Measurements from ENCODE around the gene SLC7A1. TPM values are rescaled to one million over a fixed set of nuclear protein-coding genes. Genes with fewer than 3 reads are reported as not detected.

SLC7A1 gene
- total RNA-seq, 1 experiment from 2014 or later = 27.3 TPM

GRCh38 chr13:29596064-29596418 lies 553 bp upstream of the SLC7A1 start:
- no peaks in the 10 kb centered on the region for H3K27me3 ChIP-seq (replicated peaks)
- no peaks in the 10 kb centered on the region; the same call in 1 of the 2 replicates for H3K9me3 ChIP-seq (replicated peaks)
- DNase-seq (ENCODE audit: low read depth in 1 of 2, low spot score in 2 of 2) = no peak
- H3K27ac ChIP-seq = peak overlapping the region; percentile 54
- peaks cover 46% of the 10 kb centered on the region for H3K4me1 ChIP-seq (replicated peaks)
- peaks cover 40% of the 10 kb centered on the region for H3K36me3 ChIP-seq
- H3K4me3 ChIP-seq = peak overlapping the region; percentile 98

GRCh38 chr13:29594710-29595379 lies 643 bp downstream of the SLC7A1 start:
- H3K27ac ChIP-seq = peak overlapping the region; percentile 99
- H3K4me1 ChIP-seq (replicated peaks) = peaks cover 57% of the 10 kb centered on the region
- peak; percentile 80 to 82 for DNase-seq (ENCODE audit: low read depth in 1 of 2, low spot score in 2 of 2)
- peaks cover 52% of the 10 kb centered on the region for H3K36me3 ChIP-seq
- H3K27me3 ChIP-seq (replicated peaks) = no peaks in the 10 kb centered on the region
- H3K9me3 ChIP-seq (replicated peaks) = no peaks in the 10 kb centered on the region; the same call in 1 of the 2 replicates
- H3K4me3 ChIP-seq = peak overlapping the region; percentile 98

GRCh38 chr13:29594303-29594709 lies 1.2 kb downstream of the SLC7A1 start:
- H3K4me3 ChIP-seq = peak overlapping the region; percentile 98
- H3K9me3 ChIP-seq (replicated peaks) = no peaks in the 10 kb centered on the region; the same call in 1 of the 2 replicates
- peak; percentile 79 for DNase-seq (ENCODE audit: low read depth in 1 of 2, low spot score in 2 of 2)

GRCh38 chr13:29593605-29594297 lies 1.7 kb downstream of the SLC7A1 start:
- H3K9me3 ChIP-seq (replicated peaks) = no peaks in the 10 kb centered on the region; the same call in 1 of the 2 replicates
- peaks cover 63% of the 10 kb centered on the region for H3K36me3 ChIP-seq
- no peak for DNase-seq (ENCODE audit: low read depth in 1 of 2, low spot score in 2 of 2)
- peak overlapping the region; percentile 98 for H3K4me3 ChIP-seq
- peak overlapping the region; percentile 99 for H3K27ac ChIP-seq
- H3K4me1 ChIP-seq (replicated peaks) = peaks cover 68% of the 10 kb centered on the region
- no peaks in the 10 kb centered on the region for H3K27me3 ChIP-seq (replicated peaks)

More at GRCh38 chr13:29594303-29594709, 1.2 kb downstream of the SLC7A1 start:
- Histone ChIP-seq H3K27ac (peak overlapping the region; percentile 99), H3K27me3 (replicated peaks) (no peaks in the 10 kb centered on the region), H3K36me3 (peaks cover 57% of the 10 kb centered on the region), H3K4me1 (replicated peaks) (peaks cover 63% of the 10 kb centered on the region)

GRCh38 chr13:29591310-29591709 lies 4.2 kb downstream of the SLC7A1 start:
- no peak for DNase-seq (ENCODE audit: low read depth in 1 of 2, low spot score in 2 of 2)
- Histone ChIP-seq H3K4me3 (no peak overlapping the region), H3K27ac (no peak overlapping the region), H3K27me3 (replicated peaks) (no peaks in the 10 kb centered on the region), H3K4me1 (replicated peaks) (peaks cover 76% of the 10 kb centered on the region), H3K9me3 (replicated peaks) (no peaks in the 10 kb centered on the region; the same call in 1 of the 2 replicates), H3K36me3 (peaks cover 83% of the 10 kb centered on the region)

GRCh38 chr13:29589967-29590366 lies 5.5 kb downstream of the SLC7A1 start:
- H3K4me1 ChIP-seq (replicated peaks) = peaks cover 78% of the 10 kb centered on the region

GRCh38 chr13:29589234-29589633 lies 6.3 kb downstream of the SLC7A1 start:
- H3K27ac ChIP-seq = peak overlapping the region; percentile 15; the same call in 1 of the 2 replicates
- no peak for DNase-seq (ENCODE audit: low read depth in 1 of 2, low spot score in 2 of 2)
- peaks cover 85% of the 10 kb centered on the region for H3K36me3 ChIP-seq
- H3K4me3 ChIP-seq = no peak overlapping the region
- H3K4me1 ChIP-seq (replicated peaks) = peaks cover 81% of the 10 kb centered on the region
- H3K27me3 ChIP-seq (replicated peaks) = no peaks in the 10 kb centered on the region
- no peaks in the 10 kb centered on the region for H3K9me3 ChIP-seq (replicated peaks)

More at GRCh38 chr13:29589967-29590366, 5.5 kb downstream of the SLC7A1 start:
- peaks cover 90% of the 10 kb centered on the region for H3K36me3 ChIP-seq
- DNase-seq (ENCODE audit: low read depth in 1 of 2, low spot score in 2 of 2) = no peak
- no peaks in the 10 kb centered on the region; the same call in 1 of the 2 replicates for H3K9me3 ChIP-seq (replicated peaks)
- H3K4me3 ChIP-seq = no peak overlapping the region
- no peak overlapping the region for H3K27ac ChIP-seq
- no peaks in the 10 kb centered on the region for H3K27me3 ChIP-seq (replicated peaks)

GRCh38 chr13:29587645-29588044 lies 7.8 kb downstream of the SLC7A1 start:
- Histone ChIP-seq H3K9me3 (replicated peaks) (no peaks in the 10 kb centered on the region), H3K27ac (no peak overlapping the region), H3K4me1 (replicated peaks) (peaks cover 81% of the 10 kb centered on the region), H3K27me3 (replicated peaks) (no peaks in the 10 kb centered on the region), H3K36me3 (peaks cover 69% of the 10 kb centered on the region), H3K4me3 (no peak overlapping the region)
- DNase-seq (ENCODE audit: low read depth in 1 of 2, low spot score in 2 of 2) = no peak

GRCh38 chr13:29583073-29583785 lies 12.3 kb downstream of the SLC7A1 start:
- H3K9me3 ChIP-seq (replicated peaks) = no peaks in the 10 kb centered on the region
- H3K27ac ChIP-seq = peak overlapping the region; percentile 33; the same call in 1 of the 2 replicates
- no peak overlapping the region for H3K4me3 ChIP-seq
- peaks cover 42% of the 10 kb centered on the region for H3K36me3 ChIP-seq
- H3K27me3 ChIP-seq (replicated peaks) = no peaks in the 10 kb centered on the region
- H3K4me1 ChIP-seq (replicated peaks) = peaks cover 64% of the 10 kb centered on the region
- DNase-seq (ENCODE audit: low read depth in 1 of 2, low spot score in 2 of 2) = peak; percentile 63 to 76

- Histone ChIP-seq H3K4me3 (no peak overlapping the region), H3K27me3 (replicated peaks) (no peaks in the 10 kb centered on the region), H3K36me3 (peaks cover 35% of the 10 kb centered on the region), H3K9me3 (replicated peaks) (no peaks in the 10 kb centered on the region), H3K27ac (peak overlapping the region; percentile 20; the same call in 1 of the 2 replicates), H3K4me1 (replicated peaks) (peaks cover 58% of the 10 kb centered on the region)
- DNase-seq (ENCODE audit: low read depth in 1 of 2, low spot score in 2 of 2) = peak in 1 of 2 experiments; percentile 39
Measured at GRCh38 chr13:29582171-29582570, 13.3 kb downstream of the SLC7A1 start.

GRCh38 chr13:29581666-29582065 lies 13.8 kb downstream of the SLC7A1 start:
- Histone ChIP-seq H3K9me3 (replicated peaks) (no peaks in the 10 kb centered on the region), H3K4me3 (no peak overlapping the region), H3K27me3 (replicated peaks) (no peaks in the 10 kb centered on the region), H3K36me3 (peaks cover 33% of the 10 kb centered on the region), H3K4me1 (replicated peaks) (peaks cover 55% of the 10 kb centered on the region), H3K27ac (no peak overlapping the region)
- DNase-seq (ENCODE audit: low read depth in 1 of 2, low spot score in 2 of 2) = peak in 1 of 2 experiments; percentile 38

GRCh38 chr13:29579094-29579493 lies 16.4 kb downstream of the SLC7A1 start:
- Histone ChIP-seq H3K4me1 (replicated peaks) (peaks cover 39% of the 10 kb centered on the region), H3K36me3 (peaks cover 17% of the 10 kb centered on the region), H3K27me3 (replicated peaks) (no peaks in the 10 kb centered on the region), H3K27ac (no peak overlapping the region), H3K4me3 (no peak overlapping the region), H3K9me3 (replicated peaks) (no peaks in the 10 kb centered on the region)
- DNase-seq (ENCODE audit: low read depth in 1 of 2, low spot score in 2 of 2) = no peak

GRCh38 chr13:29578300-29579085 lies 17.0 kb downstream of the SLC7A1 start:
- DNase-seq (ENCODE audit: low read depth in 1 of 2, low spot score in 2 of 2) = no peak
- H3K27ac ChIP-seq = no peak overlapping the region
- H3K4me1 ChIP-seq (replicated peaks) = peaks cover 34% of the 10 kb centered on the region

More at GRCh38 chr13:29578300-29579085, 17.0 kb downstream of the SLC7A1 start:
- Histone ChIP-seq H3K4me3 (no peak overlapping the region), H3K9me3 (replicated peaks) (no peaks in the 10 kb centered on the region), H3K36me3 (peaks cover 17% of the 10 kb centered on the region), H3K27me3 (replicated peaks) (no peaks in the 10 kb centered on the region)
